Karpas-422 (cell line): ENCODE results near the gene AAMP. TPM values are rescaled to one million over a fixed set of nuclear protein-coding genes. Genes with fewer than 3 reads are reported as not detected.

Experiments used
- DNase-seq: peaks from one replicate; pipeline ENCODE4 v3.0.0-alpha.2; 2015
- H2AFZ ChIP-seq: fragments of 200-600 bp; sonication (generic); 2 replicates; pipeline ENCODE4 v1.6.1; 2014; ENCODE audit warnings: antibody characterized with exemption, low read length, mixed read lengths
- H3K27ac ChIP-seq: fragments of 200-600 bp; sonication (generic); 2 replicates; pipeline ENCODE4 v1.5.1; 2014; ENCODE audit warnings: mild to moderate bottlenecking, low read length, moderate library complexity
- H3K27me3 ChIP-seq: fragments of 200-600 bp; sonication (generic); 2 replicates; pipeline ENCODE4 v1.6.1; 2014; ENCODE audit warnings: low read length, mixed read lengths
- H3K36me3 ChIP-seq: fragments of 200-600 bp; sonication (generic); 2 replicates; pipeline ENCODE4 v1.6.1; 2014; ENCODE audit warnings: low read length, mixed read lengths; ENCODE audit not compliant: insufficient read depth
- H3K4me1 ChIP-seq: fragments of 200-600 bp; sonication (generic); 2 replicates; pipeline ENCODE4 v1.6.1; 2014; ENCODE audit warnings: mild to moderate bottlenecking, low read length, mixed read lengths
- H3K4me2 ChIP-seq: fragments of 200-600 bp; sonication (generic); 2 replicates; pipeline ENCODE4 v1.6.1; 2014; ENCODE audit warnings: low read length, low read depth, mild to moderate bottlenecking; ENCODE audit not compliant: poor library complexity, severe bottlenecking
- H3K4me3 ChIP-seq: fragments of 200-600 bp; sonication (generic); 2 replicates; pipeline ENCODE4 v1.5.1; 2014; ENCODE audit warnings: mild to moderate bottlenecking, antibody characterized with exemption, low read length, mixed read lengths
- H3K79me2 ChIP-seq: fragments of 200-600 bp; sonication (generic); 2 replicates; pipeline ENCODE4 v1.6.1; 2014; ENCODE audit warnings: mild to moderate bottlenecking, low read length, mixed read lengths
- H3K9ac ChIP-seq: fragments of 200-600 bp; sonication (generic); 2 replicates; pipeline ENCODE4 v1.6.0; 2014; ENCODE audit warnings: low read length
- H3K9me2 ChIP-seq: fragments of 200-600 bp; sonication (generic), shearing (Covaris generic); replicated peaks from 2 replicates; pipeline ENCODE4 v1.6.0; 2014; ENCODE audit warnings: mild to moderate bottlenecking, low read length, moderate library complexity; ENCODE audit not compliant: insufficient read depth
- H3K9me3 ChIP-seq: fragments of 300-700, 200-600 bp; sonication (generic); 2 replicates; pipeline ENCODE4 v1.6.1; 2014; ENCODE audit warnings: low read length, mixed read lengths
- H4K20me1 ChIP-seq: fragments of 200-600 bp; sonication (generic); 2 replicates; pipeline ENCODE4 v1.6.1; 2014; ENCODE audit warnings: mild to moderate bottlenecking, antibody characterized with exemption, low read length, low read depth; ENCODE audit not compliant: insufficient read depth
- total RNA-seq: library from RNA; depleted of rRNA; stranded (reverse); fragments of >200 nt; shearing (Covaris generic); gene quantifications from 2 replicates; pipeline ENCODE4 v1.2.3, GENCODE V29; 2014; ENCODE audit warnings: low replicate concordance

AAMP gene
- total RNA-seq, 1 experiment from 2014 or later = 77.6 TPM

DNA sequence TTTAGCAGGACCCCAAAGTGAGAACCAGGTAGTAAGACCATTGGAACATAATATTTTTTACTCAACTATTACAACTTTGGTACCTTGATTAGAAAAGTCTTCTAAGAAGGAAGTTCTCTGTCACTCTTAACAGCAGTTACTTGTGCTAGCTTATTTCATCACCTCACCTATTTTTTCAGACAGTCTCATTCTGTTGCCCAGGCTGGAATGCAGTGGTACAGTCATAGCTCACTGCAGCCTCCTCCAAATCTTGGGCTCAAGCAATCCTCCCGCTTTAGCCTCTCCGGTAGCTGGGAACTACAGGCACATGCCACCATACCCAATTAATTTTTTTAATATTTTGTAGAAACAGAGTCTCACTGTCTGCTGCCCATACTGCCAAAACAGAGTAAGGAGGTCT is 34.9 kb downstream of the AAMP start:
- H3K36me3 ChIP-seq = peaks cover 76% of the 10 kb centered on the region
- no peak overlapping the region for H3K9ac ChIP-seq
- no peaks in the 10 kb centered on the region for H3K9me2 ChIP-seq
- no peaks in the 10 kb centered on the region for H3K9me3 ChIP-seq
- peaks cover 19% of the 10 kb centered on the region for H4K20me1 ChIP-seq
- peaks cover 17% of the 10 kb centered on the region for H3K4me1 ChIP-seq
- H2AFZ ChIP-seq = no peak overlapping the region
- peaks cover 52% of the 10 kb centered on the region for H3K79me2 ChIP-seq
- H3K27ac ChIP-seq = 0 out of 2 replicates have a peak overlapping the region, but pooled peaks have one; percentile 11
- H3K27me3 ChIP-seq = no peaks in the 10 kb centered on the region
- no peak overlapping the region for H3K4me2 ChIP-seq
- no peak for DNase-seq
- H3K4me3 ChIP-seq = no peak overlapping the region

GRCh38 chr2:218234521-218234920 is 35.4 kb downstream of the AAMP start:
- Histone ChIP-seq H3K27me3 (no peaks in the 10 kb centered on the region), H3K36me3 (peaks cover 81% of the 10 kb centered on the region), H3K27ac (0 out of 2 replicates have a peak overlapping the region, but pooled peaks have one; percentile 11), H4K20me1 (peaks cover 19% of the 10 kb centered on the region), H3K4me1 (peaks cover 21% of the 10 kb centered on the region), H3K4me3 (no peak overlapping the region), H3K9me2 (no peaks in the 10 kb centered on the region), H3K79me2 (peaks cover 56% of the 10 kb centered on the region), H3K9ac (no peak overlapping the region), H3K9me3 (no peaks in the 10 kb centered on the region), H3K4me2 (no peak overlapping the region), H2AFZ (no peak overlapping the region)
- DNase-seq = no peak

GRCh38 chr2:218233543-218233942 is 36.4 kb downstream of the AAMP start:
- H3K4me1 ChIP-seq = peaks cover 22% of the 10 kb centered on the region
- H3K4me3 ChIP-seq = no peak overlapping the region
- no peaks in the 10 kb centered on the region for H3K9me3 ChIP-seq
- H3K4me2 ChIP-seq = no peak overlapping the region
- peaks cover 81% of the 10 kb centered on the region for H3K36me3 ChIP-seq
- H2AFZ ChIP-seq = no peak overlapping the region
- peaks cover 24% of the 10 kb centered on the region for H4K20me1 ChIP-seq
- H3K27me3 ChIP-seq = no peaks in the 10 kb centered on the region
- H3K9ac ChIP-seq = no peak overlapping the region
- H3K79me2 ChIP-seq = peaks cover 56% of the 10 kb centered on the region
- H3K27ac ChIP-seq = no peak overlapping the region
- H3K9me2 ChIP-seq = no peaks in the 10 kb centered on the region
- DNase-seq = no peak

- Histone ChIP-seq H3K4me2 (no peak overlapping the region), H4K20me1 (peaks cover 41% of the 10 kb centered on the region), H3K27ac (no peak overlapping the region), H2AFZ (no peak overlapping the region), H3K9ac (no peak overlapping the region), H3K9me3 (no peaks in the 10 kb centered on the region), H3K9me2 (no peaks in the 10 kb centered on the region), H3K4me3 (no peak overlapping the region), H3K36me3 (peaks cover 79% of the 10 kb centered on the region), H3K4me1 (peaks cover 37% of the 10 kb centered on the region), H3K79me2 (peaks cover 66% of the 10 kb centered on the region), H3K27me3 (no peaks in the 10 kb centered on the region)
- peak; percentile 67 for DNase-seq
Measured at GRCh38 chr2:218230882-218231281, 39.1 kb downstream of the AAMP start.

- Histone ChIP-seq H3K27me3 (no peaks in the 10 kb centered on the region), H3K79me2 (peaks cover 72% of the 10 kb centered on the region), H3K4me3 (no peak overlapping the region), H3K9me3 (no peaks in the 10 kb centered on the region), H3K27ac (peak overlapping the region; percentile 73), H3K9ac (no peak overlapping the region), H3K36me3 (peaks cover 79% of the 10 kb centered on the region), H3K9me2 (no peaks in the 10 kb centered on the region), H2AFZ (no peak overlapping the region), H4K20me1 (peaks cover 51% of the 10 kb centered on the region), H3K4me2 (no peak overlapping the region), H3K4me1 (peaks cover 47% of the 10 kb centered on the region)
- DNase-seq = no peak
Measured at GRCh38 chr2:218229851-218230250, 40.1 kb downstream of the AAMP start.

DNA sequence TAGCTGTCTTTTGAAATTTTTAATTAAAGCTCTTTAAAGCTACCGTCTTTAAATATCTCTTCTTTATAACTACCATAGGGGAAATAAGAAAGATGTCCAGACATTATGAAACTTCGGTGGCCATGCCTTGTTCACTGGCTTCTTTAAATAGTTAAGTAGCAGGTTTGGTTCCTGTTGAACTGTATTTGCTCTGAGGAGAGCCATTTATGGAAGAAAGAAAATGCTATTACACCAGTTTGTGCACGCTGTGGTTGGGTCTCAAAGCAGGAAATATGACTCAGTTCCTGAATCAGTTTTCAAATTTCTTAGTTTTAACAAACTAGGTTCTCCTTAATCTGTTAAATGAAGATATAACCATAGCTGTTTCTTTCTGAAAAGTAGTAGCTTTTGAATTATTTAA is 40.7 kb downstream of the AAMP start:
- Histone ChIP-seq H3K9me3 (no peaks in the 10 kb centered on the region), H3K4me1 (peaks cover 49% of the 10 kb centered on the region), H3K4me3 (no peak overlapping the region), H3K9me2 (no peaks in the 10 kb centered on the region), H3K27ac (peak overlapping the region; percentile 73), H3K79me2 (peaks cover 72% of the 10 kb centered on the region), H2AFZ (no peak overlapping the region), H3K9ac (no peak overlapping the region), H3K36me3 (peaks cover 79% of the 10 kb centered on the region), H4K20me1 (peaks cover 51% of the 10 kb centered on the region), H3K4me2 (peak overlapping the region; percentile 14), H3K27me3 (no peaks in the 10 kb centered on the region)
- peak; percentile 69 for DNase-seq

GRCh38 chr2:218228366-218229090 is 41.4 kb downstream of the AAMP start:
- Histone ChIP-seq H3K9ac (0 out of 2 replicates have a peak overlapping the region, but pooled peaks have one; percentile 1), H3K9me2 (no peaks in the 10 kb centered on the region), H3K9me3 (no peaks in the 10 kb centered on the region), H3K36me3 (peaks cover 80% of the 10 kb centered on the region), H3K27ac (peak overlapping the region; percentile 73), H4K20me1 (peaks cover 58% of the 10 kb centered on the region), H2AFZ (no peak overlapping the region), H3K4me2 (peak overlapping the region; percentile 27), H3K4me1 (peaks cover 56% of the 10 kb centered on the region), H3K27me3 (no peaks in the 10 kb centered on the region), H3K79me2 (peaks cover 75% of the 10 kb centered on the region), H3K4me3 (no peak overlapping the region)
- no peak for DNase-seq

- Histone ChIP-seq H3K27ac (no peak overlapping the region), H3K4me2 (no peak overlapping the region), H3K79me2 (peaks cover 88% of the 10 kb centered on the region), H2AFZ (no peak overlapping the region), H3K27me3 (no peaks in the 10 kb centered on the region), H3K4me1 (peaks cover 72% of the 10 kb centered on the region), H3K9ac (no peak overlapping the region), H3K9me2 (no peaks in the 10 kb centered on the region), H3K9me3 (no peaks in the 10 kb centered on the region), H3K36me3 (peaks cover 86% of the 10 kb centered on the region), H3K4me3 (no peak overlapping the region), H4K20me1 (peaks cover 74% of the 10 kb centered on the region)
- no peak for DNase-seq
Measured at GRCh38 chr2:218226903-218227302, 43.0 kb downstream of the AAMP start.
